Measurements from ENCODE around the gene FSD1L.
"Not testable (repeated sequence)": the region's sequence is repeated elsewhere in the genome, so short reads cannot be mapped to it uniquely, and the experiment has no call there.

Gene FSD1L

DNA sequence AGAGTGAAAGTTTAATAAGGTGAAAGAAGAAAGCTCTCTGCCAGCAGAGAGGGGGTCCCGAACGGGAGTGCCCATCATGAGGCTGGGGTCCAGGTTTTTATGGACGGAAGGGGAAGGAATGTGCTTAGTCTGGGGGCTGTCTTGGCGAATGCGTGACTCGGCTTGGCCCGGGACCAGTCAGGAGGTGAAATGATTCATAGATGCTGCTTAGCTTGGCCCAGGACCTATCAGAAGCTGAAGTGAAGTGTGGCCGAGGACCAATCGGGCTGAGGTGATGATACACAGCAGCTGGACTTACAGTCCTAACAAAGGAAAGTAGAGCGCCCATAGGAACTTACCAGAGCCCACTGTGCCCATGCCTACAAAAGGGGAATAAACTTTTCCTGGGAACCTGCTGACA is 106.2 kb downstream of the FSD1L start:
- DNase-seq: no peak

GRCh38 chr9:105557804-105558610 is 110.2 kb downstream of the FSD1L start, which contains the start of gene FKTN:
Gene FKTN (plus strand): TSS chr9:105558131. CDS start chr9:105575033, 16,902 bp downstream.
- DNase-seq: peak; percentile 25 to 91 (median 78)

GRCh38 chr9:105572455-105572854 is 124.6 kb downstream of the FSD1L start:
- DNase-seq: no peak

- DNase-seq: not testable (repeated sequence)
Measured at GRCh38 chr9:105579952-105580351, 132.1 kb downstream of the FSD1L start.

DNA sequence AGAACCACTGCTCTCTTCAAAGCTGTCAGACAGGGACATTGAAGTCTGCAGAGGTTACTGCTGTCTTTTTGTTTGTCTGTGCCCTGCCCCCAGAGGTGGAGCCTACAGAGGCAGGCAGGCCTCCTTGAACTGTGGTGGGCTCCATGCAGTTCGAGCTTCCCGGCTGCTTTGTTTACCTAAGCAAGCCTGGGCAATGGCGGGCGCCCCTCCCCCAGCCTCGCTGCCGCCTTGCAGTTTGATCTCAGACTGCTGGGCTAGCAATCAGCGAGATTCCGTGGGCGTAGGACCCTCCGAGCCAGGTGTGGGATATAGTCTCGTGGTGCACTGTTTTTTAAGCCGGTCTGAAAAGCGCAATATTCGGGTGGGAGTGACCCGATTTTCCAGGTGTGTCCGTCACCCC is 133.7 kb downstream of the FSD1L start:
- not testable (repeated sequence) for DNase-seq

- DNase-seq: no peak
Measured at GRCh38 chr9:105593145-105593544, 145.3 kb downstream of the FSD1L start.

Data from nucleus accumbens (tissue), 56 donors.